ENCODE measurements around the gene PRICKLE2.

PRICKLE2 gene

DNA sequence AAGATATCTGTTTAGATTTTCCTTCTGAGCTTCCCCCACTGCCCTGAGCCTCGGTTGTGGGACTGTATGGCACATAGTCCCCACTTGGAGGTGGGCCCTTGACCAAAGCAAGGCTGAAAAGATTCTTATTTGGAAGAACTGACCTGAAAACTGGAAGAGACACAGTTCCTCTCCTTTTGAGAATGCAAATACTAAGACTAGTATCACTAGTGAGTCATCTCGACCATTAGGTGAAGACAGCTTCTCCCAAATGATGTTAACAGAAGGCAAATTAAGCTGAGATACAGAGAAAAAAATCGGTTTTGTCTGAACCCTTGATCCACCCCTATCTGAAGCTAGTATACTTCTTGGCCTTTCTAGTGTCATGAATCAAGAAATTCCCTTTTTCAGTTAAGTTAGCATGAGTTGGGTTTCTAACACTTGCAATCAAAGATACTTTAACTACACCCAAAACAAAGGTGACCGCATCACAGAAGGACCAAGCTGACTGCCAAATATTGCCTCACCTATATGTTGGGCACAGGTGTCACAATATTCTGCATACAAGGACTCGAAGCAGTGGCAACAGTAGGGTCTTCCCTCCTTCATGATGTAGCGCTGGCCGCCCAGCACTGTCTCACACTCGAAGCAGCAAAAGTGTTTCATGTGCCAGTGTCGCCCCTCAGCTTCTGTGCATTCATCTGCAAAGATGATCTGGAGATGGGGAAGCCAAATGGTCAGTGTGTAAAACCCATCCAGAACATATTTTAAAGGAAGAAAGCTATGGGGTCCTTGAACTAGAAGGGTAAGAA is 72.4 kb downstream of the PRICKLE2 start:
- DNase-seq = no peak

DNA sequence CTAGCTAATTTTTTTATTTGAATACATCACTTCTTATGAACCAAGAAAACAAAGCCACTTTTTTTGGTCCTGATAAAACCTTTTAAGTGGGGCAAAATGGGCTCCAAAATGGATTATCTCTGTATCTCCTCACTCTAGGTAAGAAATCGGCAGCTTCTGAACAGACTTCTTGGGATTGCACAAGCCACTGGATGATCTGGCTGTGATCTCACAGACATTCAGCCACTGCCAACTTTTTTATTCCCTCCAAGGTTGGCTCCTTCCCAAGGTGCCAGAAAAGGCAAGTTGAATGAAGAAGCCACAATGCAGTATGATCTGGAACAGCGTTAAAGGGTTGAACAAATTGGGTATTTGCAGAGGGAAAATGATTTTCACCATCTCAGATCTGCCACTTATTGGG is 73.2 kb downstream of the PRICKLE2 start:
- no peak for DNase-seq

DNA sequence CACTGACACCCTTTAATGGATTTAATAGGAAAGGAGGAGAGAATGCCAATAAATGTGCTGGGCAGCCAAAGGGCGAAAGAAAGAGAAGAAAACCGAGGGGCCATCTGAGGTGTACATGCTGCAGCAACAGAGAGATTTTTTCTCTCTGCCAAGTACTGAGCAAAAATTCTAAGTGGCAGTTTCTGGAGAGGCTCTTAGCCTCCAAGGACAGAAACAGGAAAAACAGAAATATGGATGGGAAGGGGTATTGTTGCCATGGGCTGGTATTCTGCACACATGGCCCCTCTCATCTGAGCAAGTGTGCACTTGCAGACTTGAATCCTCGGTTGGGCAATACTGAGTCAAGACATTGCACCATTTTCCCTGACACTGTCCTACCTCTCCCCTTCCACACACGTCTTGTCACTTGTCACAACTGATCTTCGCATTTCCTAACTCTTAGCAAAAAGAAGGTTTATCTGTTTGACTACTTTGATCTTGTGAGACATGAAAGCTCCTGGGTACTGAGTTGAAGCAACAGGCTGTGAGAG is 73.9 kb downstream of the PRICKLE2 start:
- DNase-seq = no peak

DNA sequence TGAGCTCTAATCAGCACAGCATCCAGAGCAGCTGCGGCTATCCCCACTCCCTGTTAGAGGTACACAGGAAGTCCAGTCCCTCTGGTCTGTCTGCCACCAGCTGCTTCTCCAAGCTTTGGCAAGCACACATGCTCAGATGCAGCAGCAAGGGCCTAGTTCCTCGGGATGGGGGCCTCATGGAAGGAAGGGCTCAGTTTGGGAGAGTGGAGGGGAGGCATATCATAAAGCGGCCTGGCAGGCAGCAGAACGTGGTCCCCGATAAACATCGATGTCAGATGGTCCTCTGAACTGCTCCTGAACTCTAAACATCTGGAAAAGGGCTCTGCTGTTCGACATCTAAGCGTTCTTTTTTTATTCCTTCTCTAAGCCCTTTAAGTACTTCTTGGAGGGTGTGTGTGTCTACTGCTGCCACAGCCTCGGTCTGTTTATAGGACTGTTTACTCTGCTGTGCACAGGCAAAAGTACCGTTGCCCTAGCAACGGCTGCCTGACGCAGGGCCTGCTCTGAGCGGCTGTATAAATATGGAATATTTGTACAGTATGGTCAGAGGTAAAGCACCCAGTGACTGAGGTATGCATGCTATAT is 74.6 kb downstream of the PRICKLE2 start:
- DNase-seq = peak; percentile 26

- DNase-seq = no peak
Measured at GRCh38 chr3:64149886-64150285, 75.4 kb downstream of the PRICKLE2 start.

DNA sequence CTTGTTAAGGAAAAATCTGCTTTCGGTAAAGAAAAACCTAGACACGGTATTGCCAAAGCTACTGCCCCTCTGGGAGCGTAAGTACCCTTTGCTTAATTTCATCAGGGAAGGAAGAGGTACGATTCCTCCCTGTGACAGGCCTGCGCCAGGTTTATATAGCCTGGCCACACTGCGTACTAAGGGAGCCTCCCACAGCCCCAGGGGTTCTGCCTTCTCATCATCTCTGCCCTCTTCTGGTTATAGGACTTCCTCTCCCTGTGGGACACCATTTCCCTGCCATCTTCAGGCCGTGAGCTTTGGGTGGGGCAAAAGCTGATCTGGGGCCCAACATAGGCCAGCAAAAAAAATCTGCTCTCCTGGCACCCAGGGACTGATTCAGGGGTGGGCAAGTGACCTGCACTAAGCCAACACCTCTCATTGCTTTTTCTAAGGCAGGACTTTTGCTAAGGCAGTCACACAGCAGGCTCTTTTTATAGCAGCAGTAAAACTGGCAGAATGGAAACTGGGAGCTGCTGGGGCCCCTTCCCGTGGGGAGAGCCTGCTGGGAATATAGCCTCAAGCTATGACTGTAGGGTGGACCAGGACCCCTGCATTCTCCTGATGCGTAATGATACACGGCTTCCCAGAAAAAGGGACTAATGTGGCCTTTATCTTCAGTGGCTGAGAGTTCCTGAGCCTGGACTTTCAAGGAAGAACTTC is 76.2 kb downstream of the PRICKLE2 start:
- DNase-seq = no peak

DNA sequence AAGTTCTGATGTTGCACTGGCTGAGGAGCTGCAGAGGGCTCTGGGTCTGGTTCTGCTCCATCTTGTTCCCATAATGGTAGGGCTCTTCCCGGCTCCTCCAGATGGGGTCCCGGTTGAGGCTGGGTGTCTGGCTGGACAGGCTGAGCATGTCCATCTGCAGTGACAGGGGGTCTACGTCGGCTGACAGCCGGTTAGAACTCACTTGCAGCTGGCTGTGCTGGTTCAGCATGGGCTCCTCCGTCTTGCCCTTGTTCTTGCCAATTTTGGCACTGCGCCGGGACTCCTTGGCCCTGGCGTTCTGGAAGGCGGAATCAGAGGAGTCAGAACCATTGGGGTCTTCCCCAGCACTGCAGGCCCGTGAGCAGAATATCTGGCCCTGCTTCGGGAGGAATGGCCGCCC is 78.1 kb downstream of the PRICKLE2 start:
- no peak for DNase-seq

- DNase-seq = no peak
Measured at GRCh38 chr3:64145438-64145837, 79.8 kb downstream of the PRICKLE2 start.

DNA sequence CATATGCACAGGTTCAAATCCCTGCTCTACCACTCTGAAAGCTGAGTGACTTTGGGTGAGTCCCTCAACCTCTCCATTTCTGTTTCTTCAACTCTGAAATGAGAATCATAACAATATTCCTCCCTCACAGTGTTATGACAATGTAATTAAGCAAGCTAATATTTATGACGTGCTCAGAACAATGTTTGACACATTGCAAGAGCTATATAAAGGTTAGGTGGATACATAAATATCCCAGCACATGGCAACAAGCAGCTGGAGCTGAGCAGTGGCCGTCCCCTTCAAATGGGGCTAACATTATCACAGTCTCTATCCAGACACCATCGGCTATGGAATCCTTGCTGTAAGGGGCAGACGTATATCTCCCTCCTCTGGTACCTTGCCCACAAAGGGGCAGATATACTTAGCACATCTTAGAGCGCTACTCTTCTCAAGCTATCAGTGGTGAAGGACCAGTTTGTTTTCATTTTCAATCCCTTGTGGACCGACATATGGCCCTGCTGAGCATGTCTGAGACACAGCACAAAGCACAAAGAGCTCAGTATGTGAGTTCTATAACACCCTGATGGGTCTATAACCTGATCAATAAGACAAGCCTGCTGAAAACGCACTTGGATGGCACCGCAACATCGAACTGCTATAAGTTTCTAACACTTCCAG is 80.9 kb downstream of the PRICKLE2 start:
- no peak for DNase-seq

DNA sequence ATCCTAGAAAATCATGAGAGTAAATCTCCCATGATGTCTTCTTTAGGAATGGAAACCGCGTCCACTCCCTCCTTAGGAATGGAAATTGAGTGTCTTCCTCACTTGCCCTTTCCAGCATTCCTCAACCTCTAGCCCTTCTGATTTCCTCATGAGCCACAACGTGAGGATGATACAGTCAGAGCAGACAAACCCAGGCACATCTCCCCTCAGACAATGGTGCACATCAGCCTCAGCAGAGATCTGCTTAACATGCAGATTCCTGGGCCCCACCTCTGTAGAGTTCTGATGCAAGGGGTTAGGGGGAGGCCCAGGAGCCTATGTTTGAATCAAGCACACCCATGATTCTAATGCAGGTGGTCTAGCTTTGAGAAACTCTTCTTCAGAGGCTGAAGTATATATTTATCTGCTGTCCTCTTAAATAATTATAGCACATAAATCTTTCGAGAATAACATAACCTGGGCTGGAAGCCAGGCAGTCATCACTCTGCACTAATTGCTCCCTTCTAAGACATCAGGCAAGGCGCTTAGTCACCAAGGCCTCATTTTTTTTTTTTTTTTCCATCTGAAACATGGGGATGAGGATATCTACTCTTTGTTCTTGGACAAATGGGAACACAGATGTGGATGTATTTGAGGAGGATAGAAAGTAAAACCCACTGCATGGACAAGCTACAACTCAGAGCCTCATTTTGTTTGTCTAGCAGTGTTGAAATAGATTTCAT is 81.7 kb downstream of the PRICKLE2 start:
- peak; percentile 95 for DNase-seq

DNA sequence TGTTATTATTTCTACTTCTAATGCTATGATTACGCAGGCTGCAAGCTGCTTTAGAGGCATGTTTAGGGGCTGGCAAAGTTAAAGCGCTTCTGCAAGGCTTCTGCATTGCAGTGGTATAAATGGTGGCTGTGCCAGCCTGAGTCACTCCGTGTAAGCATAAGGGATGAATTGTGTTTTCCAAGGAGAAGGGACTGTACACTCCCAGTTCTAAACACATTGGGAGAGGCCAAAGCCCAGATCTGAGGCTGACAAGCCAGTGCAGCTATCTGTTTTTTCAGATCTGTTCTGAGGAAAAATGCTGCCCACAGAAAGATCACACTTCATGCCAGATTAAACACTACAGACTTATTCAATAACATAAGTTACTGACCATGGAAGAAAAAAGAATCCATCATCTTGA is 83.8 kb downstream of the PRICKLE2 start:
- DNase-seq = no peak

DNA sequence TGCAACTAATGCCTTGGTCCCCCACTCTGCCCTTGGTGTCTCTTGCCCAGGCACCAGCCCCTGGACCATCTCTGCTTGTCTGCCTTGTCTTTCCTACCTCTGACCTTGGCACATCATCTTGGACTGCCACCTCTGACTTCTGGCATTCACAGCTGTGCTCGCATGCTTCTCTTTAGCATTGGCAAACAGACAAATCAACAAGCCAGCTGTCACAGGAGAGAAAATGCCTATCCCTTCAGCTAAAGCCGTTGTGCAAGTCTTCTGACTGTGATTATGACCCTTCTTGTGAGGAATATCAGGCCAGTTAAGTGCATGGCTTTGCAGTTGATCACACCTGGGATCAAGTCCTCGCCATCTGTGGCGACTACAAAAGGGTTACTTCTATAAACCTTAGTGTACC is 84.6 kb downstream of the PRICKLE2 start:
- no peak for DNase-seq

GRCh38 chr3:64138656-64139375 is 86.5 kb downstream of the PRICKLE2 start:
- DNase-seq = no peak

DNA sequence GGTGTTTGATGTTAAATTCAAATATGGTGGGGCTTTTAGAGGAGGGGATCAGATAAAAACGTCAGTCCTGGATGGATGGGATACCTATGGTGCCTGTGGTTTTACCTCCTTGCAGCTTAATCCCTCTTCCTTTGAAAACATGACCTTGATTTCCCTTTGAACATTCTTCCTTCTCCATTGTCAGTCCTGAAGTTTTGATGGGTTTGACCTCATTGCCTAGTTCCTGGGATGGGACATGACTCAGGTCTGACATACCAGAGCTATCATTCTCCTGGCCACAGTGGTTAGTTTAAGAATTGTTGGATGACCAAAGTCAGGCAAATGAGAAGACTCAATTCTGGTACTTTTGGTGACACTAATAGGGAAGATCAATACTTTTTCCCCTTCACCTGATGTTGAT is 87.2 kb downstream of the PRICKLE2 start:
- no peak for DNase-seq

GRCh38 chr3:64134882-64135281 is 90.4 kb downstream of the PRICKLE2 start:
- no peak for DNase-seq

- no peak for DNase-seq
Measured at GRCh38 chr3:64133987-64134386, 91.3 kb downstream of the PRICKLE2 start.

GRCh38 chr3:64133272-64133671 is 92.0 kb downstream of the PRICKLE2 start:
- no peak for DNase-seq

DNA sequence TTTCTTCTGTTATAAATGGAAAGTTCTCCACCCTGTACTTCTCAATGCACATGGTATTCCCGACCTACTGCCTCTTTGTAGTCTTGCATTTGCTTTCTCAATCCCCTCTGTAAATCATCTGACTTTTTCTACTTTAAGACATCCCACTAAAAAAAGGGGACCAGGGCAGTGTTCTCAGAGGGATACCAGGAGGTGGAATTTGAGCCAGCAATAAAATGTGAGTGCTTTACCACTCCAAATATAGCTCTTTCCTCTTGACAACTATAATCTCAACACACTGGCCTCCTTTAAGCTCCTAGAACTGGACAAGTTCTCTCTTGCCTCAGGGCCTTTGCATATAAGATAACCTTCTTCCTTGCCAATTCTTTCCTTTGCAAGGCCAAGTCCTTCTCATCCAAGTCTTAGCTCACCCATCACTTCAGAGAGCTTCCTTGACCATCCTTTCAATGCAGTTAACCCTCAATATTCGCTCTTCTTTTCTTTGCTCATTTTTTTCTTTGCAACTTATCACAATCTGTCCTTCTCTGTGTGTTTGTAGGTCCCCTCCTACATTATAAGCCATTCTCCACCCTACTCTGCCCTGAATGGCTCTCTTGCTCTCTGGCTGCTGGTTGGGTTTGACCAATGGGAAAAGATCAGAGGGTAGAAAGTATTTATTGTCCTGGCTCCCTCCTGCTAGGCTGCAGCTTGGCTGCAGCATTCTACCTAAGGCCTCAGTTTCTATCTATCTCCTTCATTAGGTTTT is 93.4 kb downstream of the PRICKLE2 start:
- no peak for DNase-seq

GRCh38 chr3:64130436-64130835 is 94.8 kb downstream of the PRICKLE2 start:
- DNase-seq = no peak

- DNase-seq = no peak
Measured at GRCh38 chr3:64129581-64129980, 95.7 kb downstream of the PRICKLE2 start.

DNA sequence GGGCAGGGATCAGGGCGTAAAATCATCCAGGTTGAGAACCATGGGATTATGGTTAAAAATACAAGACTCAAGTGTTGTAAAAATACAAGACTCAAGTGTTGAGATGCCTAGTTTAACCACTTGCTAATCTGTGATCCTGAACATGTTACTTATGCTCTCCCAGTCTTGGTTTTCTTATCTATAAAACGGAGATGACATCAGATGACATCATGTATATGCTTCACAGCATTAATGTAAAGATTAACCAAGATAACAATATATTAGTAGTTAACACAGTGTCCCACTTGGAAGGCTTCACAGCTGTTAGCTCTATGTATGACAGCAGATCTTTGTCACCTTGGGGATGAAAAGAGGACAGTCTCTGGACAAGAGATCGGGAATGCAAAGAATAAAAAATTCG is 96.2 kb downstream of the PRICKLE2 start:
- DNase-seq = no peak

All from NCI-H2227 treated with DMSO at 0.1 percent for 48 hours (cell line).